ENCODE results near the gene EVC2.

DNA sequence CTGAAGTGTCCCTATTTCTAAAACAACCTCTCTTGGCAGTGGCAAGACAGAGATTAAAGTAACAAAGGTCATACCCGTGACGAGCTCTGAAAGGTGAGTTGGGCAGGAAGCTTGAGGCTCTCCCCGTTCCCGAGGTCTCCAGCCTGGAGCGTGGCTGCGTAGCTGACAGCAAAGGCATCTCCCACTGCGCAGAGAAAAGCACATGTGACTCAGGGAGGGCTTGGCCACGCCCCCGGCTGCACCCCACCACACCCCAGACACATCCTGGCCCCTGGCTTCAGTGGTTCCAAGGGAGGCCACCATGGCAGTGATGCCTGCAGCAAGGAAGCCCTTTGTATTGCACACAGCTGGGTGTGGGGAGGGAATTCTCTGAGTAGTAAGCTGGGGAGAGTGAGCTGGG is 23.1 kb downstream of the EVC2 start:
- TF ChIP-seq, protein P1, sequence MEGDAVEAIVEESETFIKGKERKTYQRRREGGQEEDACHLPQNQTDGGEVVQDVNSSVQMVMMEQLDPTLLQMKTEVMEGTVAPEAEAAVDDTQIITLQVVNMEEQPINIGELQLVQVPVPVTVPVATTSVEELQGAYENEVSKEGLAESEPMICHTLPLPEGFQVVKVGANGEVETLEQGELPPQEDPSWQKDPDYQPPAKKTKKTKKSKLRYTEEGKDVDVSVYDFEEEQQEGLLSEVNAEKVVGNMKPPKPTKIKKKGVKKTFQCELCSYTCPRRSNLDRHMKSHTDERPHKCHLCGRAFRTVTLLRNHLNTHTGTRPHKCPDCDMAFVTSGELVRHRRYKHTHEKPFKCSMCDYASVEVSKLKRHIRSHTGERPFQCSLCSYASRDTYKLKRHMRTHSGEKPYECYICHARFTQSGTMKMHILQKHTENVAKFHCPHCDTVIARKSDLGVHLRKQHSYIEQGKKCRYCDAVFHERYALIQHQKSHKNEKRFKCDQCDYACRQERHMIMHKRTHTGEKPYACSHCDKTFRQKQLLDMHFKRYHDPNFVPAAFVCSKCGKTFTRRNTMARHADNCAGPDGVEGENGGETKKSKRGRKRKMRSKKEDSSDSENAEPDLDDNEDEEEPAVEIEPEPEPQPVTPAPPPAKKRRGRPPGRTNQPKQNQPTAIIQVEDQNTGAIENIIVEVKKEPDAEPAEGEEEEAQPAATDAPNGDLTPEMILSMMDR (IDR thresholded peaks at IDR 0.05), result no peak
- TF ChIP-seq ZFX (IDR thresholded peaks at IDR 0.05; ENCODE audit: borderline replicate concordance), result no peak

Measured in 22Rv1 (cell line).